K562 (cell line): ENCODE measurements around the gene RIOK3. TPM values are rescaled to one million over a fixed set of nuclear protein-coding genes. Genes with fewer than 3 reads are reported as not detected.
A peak's percentile ranks its signal among the peaks of the same experiment; 100 is the strongest.

Experiments used
- ARHGAP35 ChIP-seq: fragments of 450-650 bp; IDR thresholded peaks from 2 replicates; pipeline ENCODE4 v1.6.1; 2018; ENCODE audit not compliant: partially characterized antibody
- CBX2 ChIP-seq: fragments of 200-600 bp; sonication (generic); IDR thresholded peaks from one replicate; pipeline ENCODE4 v1.6.1; 2012; ENCODE audit warnings: mild to moderate bottlenecking, low read length, inconsistent platforms; ENCODE audit not compliant: insufficient read depth, poor library complexity, severe bottlenecking
- GTF2B ChIP-seq: IDR thresholded peaks from 2 replicates; pipeline ENCODE4 v1.6.1; 2011; ENCODE audit not compliant: insufficient read length; ENCODE audit errors: extremely low read depth
- HMGXB4 ChIP-seq: sonication (generic); formaldehyde crosslinking; IDR thresholded peaks from 2 replicates; pipeline ENCODE4 v1.8.1; 2023; ENCODE audit warnings: mild to moderate bottlenecking, missing genetic modification reagents
- polyA plus RNA-seq, 8 experiments: library from polyadenylated mRNA; depleted of rRNA in 4 of 8; stranded (reverse) in 5 of 8; unstranded in 3 of 8; fragments of >200 nt; fragmentation: Nextera tagmentation in 2 of 8; fragmentation: Illumina TruSeq in 1 of 8; extraction: Ambion mirVana in 2 of 8; extraction: Trizol in 1 of 8; gene quantifications; 2 replicates each; pipeline versions ENCODE4 v1.2.1 to v1.2.3, GENCODE V29; 2011 to 2014; ENCODE audit warnings: inconsistent platforms in 1 of 8, missing spikeins in 1 of 8
- total RNA-seq, 7 experiments: library from RNA; depleted of rRNA in 6 of 7; stranded (reverse); fragments of >200 nt in 6 of 7; fragmentation: Illumina TruSeq in 2 of 7; extraction: Trizol in 2 of 7; gene quantifications; 2 replicates each; pipeline versions ENCODE4 v1.2.1 to v1.2.3, GENCODE V29; 2011 to 2021; ENCODE audit warnings: low replicate concordance in 1 of 7
- TF ChIP-seq, protein P1 (sequence below): fragments of 450-650 bp; IDR thresholded peaks from 2 replicates; pipeline ENCODE4 v1.6.1; 2016; ENCODE audit warnings: antibody characterized with exemption

The RIOK3 gene
- total and polyA plus RNA-seq, 9 of the 15 experiments (the other 6 are each of a cell fraction or from before 2014, with no cell fraction given): 21.4 to 89.5 (median 62.9) TPM

- TF ChIP-seq HMGXB4 (CRISPR knock-in tag) (no peak), CBX2 (no peak), ARHGAP35 (no peak), GTF2B (no peak)
- TF ChIP-seq, protein P1, sequence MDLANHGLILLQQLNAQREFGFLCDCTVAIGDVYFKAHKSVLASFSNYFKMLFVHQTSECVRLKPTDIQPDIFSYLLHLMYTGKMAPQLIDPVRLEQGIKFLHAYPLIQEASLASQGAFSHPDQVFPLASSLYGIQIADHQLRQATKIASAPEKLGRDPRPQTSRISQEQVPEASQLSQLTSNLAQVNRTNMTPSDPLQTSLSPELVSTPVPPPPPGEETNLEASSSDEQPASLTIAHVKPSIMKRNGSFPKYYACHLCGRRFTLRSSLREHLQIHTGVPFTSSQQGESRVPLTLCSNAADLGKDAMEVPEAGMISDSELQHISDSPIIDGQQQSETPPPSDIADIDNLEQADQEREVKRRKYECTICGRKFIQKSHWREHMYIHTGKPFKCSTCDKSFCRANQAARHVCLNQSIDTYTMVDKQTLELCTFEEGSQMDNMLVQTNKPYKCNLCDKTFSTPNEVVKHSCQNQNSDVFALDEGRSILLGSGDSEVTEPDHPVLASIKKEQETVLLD: 0 out of 2 replicates have a peak, but pooled peaks have one; percentile 59
Measured at GRCh38 chr18:23528580-23529472, 75.7 kb downstream of the RIOK3 start (continued).
